NCI-H128 (cell line): ENCODE measurements around the gene CSK.

Source experiments
- DNase-seq: peaks from one replicate; lab custom pipeline; 2025; ENCODE audit not compliant: unreplicated experiment; lab: John Stamatoyannopoulos, UW

CSK gene

DNA sequence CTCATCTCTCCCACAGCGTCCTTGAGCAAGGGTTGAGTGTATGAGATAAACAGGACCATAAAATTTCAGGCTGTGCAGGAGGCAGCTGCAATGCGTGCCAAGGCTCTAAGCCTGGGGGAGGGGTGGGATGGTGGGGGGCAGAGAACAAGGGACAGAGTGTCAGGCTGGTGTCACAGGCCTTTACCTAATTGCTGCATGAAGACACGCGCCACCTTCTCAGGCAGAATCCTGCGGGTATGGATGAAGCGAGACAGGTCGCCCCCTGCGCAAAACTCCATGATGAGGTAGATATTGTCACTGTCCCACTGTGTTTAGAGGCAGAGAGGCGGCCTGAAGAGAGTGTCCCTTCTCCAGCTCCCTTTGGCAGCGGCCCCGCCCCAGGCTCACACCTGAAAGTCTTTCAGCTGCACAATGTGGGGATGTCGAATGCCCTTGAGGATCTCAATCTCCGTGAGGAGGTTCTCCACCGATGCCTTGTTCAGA is 60.1 kb downstream of the CSK start:
- DNase-seq, result no peak

- DNase-seq, result peak; percentile 65
These were observed 60.9 kb downstream of the CSK start, which contains the start of gene ULK3 for GRCh38 chr15:74842581-74843444. Gene ULK3, minus strand, starts transcription at chr15:74843156. Its CDS starts 51 bp downstream, at chr15:74843105.

DNA sequence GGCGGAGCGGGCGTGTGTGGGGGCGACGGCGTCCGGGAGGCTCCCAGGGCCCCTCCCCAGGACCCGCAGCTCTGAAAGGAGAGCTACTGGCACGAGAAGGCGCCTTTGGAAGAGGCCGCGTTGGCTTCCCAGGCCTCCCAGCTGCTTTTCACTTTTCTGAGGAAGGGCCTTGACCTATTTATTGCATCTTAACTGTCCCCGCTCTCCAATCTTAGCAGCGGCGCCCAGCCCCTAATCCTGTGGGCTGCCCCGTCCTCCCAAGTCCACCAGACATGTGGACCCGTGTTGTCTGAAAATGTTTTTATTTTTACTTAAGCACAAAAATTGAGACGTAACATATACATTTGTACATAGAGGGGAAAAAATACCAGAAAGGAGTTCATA is 61.6 kb downstream of the CSK start:
- DNase-seq, result no peak

- no peak for DNase-seq
These were observed 62.0 kb downstream of the CSK start for GRCh38 chr15:74843891-74844299.

- no peak for DNase-seq
These were observed 62.7 kb downstream of the CSK start for GRCh38 chr15:74844319-74845207.

DNA sequence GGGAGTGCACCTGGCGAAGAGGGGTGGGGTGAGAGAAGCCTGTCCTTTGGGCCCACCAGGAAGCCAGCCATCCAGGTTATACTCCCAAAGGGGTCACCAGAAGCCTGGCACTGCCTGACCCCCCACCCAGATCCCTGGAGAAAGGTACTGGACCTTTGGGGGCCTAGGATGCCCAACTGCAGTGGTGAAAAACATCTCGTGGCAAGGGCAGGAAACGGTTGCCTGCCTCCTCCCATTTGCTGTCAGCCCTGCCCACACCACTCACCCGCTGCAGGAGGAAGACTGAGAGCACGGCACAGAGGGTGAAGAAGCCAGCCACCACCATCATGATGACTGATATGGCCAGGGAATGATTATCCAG is 63.3 kb downstream of the CSK start:
- no peak for DNase-seq

- no peak for DNase-seq
These were observed 63.7 kb downstream of the CSK start for GRCh38 chr15:74845581-74845980.

- no peak for DNase-seq
These were observed 65.6 kb downstream of the CSK start for GRCh38 chr15:74847432-74847831.

DNA sequence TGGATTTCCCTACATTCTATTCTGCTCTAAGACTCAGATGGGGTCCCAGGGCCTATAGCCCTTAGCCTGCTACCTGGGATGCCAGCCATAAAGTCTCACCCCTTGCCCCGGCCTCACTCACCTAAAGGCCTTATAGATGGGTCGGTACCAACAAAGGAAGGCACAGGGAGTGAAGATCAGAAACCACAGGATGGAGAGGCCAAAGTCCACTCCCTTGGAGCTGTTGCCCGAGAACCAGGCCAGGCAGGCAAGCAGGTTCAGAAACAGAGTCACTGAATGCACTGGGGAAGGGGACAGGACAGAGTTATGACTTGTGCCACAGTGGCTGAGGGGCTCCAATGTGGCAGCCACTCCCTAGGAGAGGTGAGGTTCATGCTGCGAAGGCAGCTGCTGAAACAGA is 68.5 kb downstream of the CSK start:
- DNase-seq, result no peak

DNA sequence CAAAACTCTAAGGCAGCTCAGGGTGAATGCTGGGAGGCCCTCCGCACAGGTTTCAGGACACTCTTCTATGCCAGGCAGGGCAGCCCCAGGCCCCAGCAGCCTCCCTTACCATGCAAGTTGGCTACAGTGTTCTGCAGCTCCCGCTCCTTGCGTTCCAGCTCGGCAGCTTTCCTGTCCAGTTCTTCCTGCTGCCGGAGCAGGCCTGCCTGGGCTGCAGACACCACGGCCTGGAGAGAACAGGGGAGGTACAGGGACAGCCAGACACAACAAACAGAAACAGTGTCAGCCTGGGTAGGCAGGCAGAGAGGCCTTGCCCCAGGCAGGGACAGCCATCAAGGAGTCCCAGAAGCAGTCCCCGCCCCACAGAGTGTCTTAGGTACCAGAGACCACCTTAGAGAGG is 70.1 kb downstream of the CSK start:
- DNase-seq, result no peak
